ENCODE data around the gene DCAF16.

Gene DCAF16

GRCh38 chr4:17797808-17798207 is 12.7 kb downstream of the DCAF16 start:
- TF ChIP-seq, protein P1, sequence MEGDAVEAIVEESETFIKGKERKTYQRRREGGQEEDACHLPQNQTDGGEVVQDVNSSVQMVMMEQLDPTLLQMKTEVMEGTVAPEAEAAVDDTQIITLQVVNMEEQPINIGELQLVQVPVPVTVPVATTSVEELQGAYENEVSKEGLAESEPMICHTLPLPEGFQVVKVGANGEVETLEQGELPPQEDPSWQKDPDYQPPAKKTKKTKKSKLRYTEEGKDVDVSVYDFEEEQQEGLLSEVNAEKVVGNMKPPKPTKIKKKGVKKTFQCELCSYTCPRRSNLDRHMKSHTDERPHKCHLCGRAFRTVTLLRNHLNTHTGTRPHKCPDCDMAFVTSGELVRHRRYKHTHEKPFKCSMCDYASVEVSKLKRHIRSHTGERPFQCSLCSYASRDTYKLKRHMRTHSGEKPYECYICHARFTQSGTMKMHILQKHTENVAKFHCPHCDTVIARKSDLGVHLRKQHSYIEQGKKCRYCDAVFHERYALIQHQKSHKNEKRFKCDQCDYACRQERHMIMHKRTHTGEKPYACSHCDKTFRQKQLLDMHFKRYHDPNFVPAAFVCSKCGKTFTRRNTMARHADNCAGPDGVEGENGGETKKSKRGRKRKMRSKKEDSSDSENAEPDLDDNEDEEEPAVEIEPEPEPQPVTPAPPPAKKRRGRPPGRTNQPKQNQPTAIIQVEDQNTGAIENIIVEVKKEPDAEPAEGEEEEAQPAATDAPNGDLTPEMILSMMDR (IDR thresholded peaks at IDR 0.05) = no peak

- TF ChIP-seq, protein P1 (IDR thresholded peaks at IDR 0.05) = no peak
Observed at GRCh38 chr4:17794730-17795129, 15.8 kb downstream of the DCAF16 start.

DNA sequence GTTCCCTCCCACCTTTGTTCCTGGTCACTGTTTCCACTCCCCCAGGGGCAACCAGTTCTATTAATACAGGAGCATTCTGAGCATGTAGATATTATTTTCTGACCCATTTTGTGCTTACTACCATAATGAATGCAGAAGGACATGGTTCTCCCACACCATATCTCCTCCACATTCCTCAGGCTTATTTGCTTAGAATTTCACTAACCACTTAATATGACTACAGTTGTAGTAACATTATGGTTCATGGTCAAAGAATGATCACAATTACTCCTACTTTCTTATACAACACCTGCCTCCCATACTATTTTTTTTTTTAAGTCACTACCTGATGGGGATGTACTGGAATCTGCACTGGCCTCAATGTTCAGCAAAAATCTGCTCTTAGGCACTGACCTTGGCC is 21.6 kb downstream of the DCAF16 start:
- TF ChIP-seq, protein P1 (IDR thresholded peaks at IDR 0.05) = no peak

GRCh38 chr4:17787315-17787714 is 23.2 kb downstream of the DCAF16 start:
- TF ChIP-seq, protein P1 (IDR thresholded peaks at IDR 0.05) = no peak

DNA sequence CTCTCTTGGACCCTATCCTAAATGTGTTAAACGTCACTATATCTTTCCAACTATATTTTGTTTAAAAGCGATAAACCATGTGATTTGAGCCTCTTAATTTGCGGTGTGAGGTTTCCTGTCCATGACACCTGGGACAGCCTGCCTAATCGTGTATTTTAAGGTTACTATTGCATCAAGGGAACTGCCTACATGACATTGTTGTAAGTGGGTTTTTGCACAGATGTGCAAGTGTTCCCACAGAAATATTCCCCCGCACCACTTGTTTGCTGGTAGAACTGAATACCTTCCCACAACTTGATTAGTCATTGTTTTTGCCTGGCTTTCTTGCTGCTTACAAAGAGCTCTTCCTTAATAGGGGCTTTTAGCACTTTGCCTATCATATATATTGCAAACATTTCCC is 24.0 kb downstream of the DCAF16 start:
- TF ChIP-seq, protein P1 (IDR thresholded peaks at IDR 0.05) = no peak

DNA sequence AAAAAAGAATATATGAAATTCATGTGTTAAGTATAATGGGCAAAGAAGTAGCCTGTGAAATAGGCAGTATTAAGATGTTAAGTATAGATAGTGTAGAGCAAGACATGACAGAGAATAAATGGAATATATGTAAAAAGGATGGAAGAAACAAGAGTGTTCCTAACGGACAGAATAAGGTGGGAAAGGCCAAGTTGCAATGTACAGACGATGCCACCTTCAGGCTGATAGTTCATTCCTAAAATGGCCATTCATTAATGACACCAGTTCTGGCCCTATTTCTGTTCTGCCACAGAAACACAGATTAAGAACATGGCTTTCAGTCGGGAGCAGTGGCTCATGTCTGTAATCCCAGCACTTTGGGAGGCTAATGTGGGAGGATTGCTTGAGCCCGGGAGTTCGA is 24.7 kb downstream of the DCAF16 start:
- TF ChIP-seq, protein P1 (IDR thresholded peaks at IDR 0.05) = peak; percentile 38; the same call in 1 of the 2 replicates

GRCh38 chr4:17781300-17782287 is 29.0 kb downstream of the DCAF16 start, which contains the start of gene FAM184B:
Gene FAM184B (minus strand): TSS chr4:17781621. CDS start chr4:17781299, 322 bp downstream.
- TF ChIP-seq, protein P1 (IDR thresholded peaks at IDR 0.05) = no peak

Data from LNCAP (cell line).